ENCODE measurements around the gene APEX2. TPM values are rescaled to one million over a fixed set of nuclear protein-coding genes. Genes with fewer than 3 reads are reported as not detected.
"Not testable (repeated sequence)": the region's sequence is repeated elsewhere in the genome, so short reads cannot be mapped to it uniquely, and the experiment has no call there.

The APEX2 gene
- polyA plus RNA-seq, 2 of the 4 experiments (the other 2 are of a cell fraction) = 29.1 to 37.3 TPM

- FAIRE-seq = no peak
- no peak for TF ChIP-seq RARB (CRISPR knock-in tag; IDR thresholded peaks at IDR 0.05)
- TF ChIP-seq JUNB (IDR thresholded peaks at IDR 0.05) = no peak
- TF ChIP-seq KDM5A (IDR thresholded peaks at IDR 0.05) = no peak
- TF ChIP-seq BCL3 (IDR thresholded peaks at IDR 0.05) = no peak
- no peak for TF ChIP-seq EHMT2 (IDR thresholded peaks at IDR 0.05; ENCODE audit: low read depth)
- TF ChIP-seq RFX5 (IDR thresholded peaks at IDR 0.05) = no peak
- no peak for TF ChIP-seq POLR2AphosphoS2 (conservative IDR thresholded peaks at IDR 0.05; ENCODE audit: low read length)
- TF ChIP-seq ZSCAN20 (CRISPR knock-in tag; IDR thresholded peaks at IDR 0.05) = no peak
- TF ChIP-seq KDM1A (IDR thresholded peaks at IDR 0.05; ENCODE audit: low read depth) = no peak
- TF ChIP-seq CEBPB (IDR thresholded peaks at IDR 0.05) = no peak
- no peak for TF ChIP-seq MAZ (IDR thresholded peaks at IDR 0.05; ENCODE audit: borderline replicate concordance, low read depth, low read length)
- CTCF ChIA-PET = no interaction called here
- no peak for ATAC-seq
- Histone ChIP-seq H3K9me3 (no peaks in the 10 kb centered on the region), H3K4me1 (no peaks in the 10 kb centered on the region), H3K4me3 (no peak overlapping the region), H3K27ac (no peak overlapping the region), H3K4me2 (no peak overlapping the region)
- POLR2A ChIA-PET = no interaction called here
- DNase-seq (ENCODE audit: low read depth in 1 of 2, low spot score in 1 of 2) = no peak
These were observed 20.7 kb upstream of the APEX2 start for GRCh38 chrX:54979432-54979831.

DNA sequence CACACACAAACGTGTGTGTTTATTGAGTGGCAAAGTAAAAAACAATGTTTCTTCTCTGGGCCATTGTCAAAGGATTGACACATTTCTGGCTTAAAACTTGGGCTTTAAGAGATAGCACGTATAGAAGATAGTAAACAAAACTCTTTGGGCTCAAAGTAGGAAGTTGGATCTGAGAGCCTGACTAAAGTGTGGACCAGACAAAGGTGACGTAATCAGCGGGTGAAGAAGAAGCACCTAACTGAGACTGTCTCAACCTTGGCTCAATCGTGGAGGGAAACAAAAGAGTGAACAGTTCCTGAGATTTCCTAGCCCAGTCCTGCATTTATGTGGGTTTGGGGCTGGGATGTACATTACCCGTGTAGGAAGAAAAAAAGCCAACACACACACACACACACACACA is 19.8 kb upstream of the APEX2 start:
- TF ChIP-seq CBX8 (IDR thresholded peaks at IDR 0.05) (no peak), HOXB13 (CRISPR knock-in tag; IDR thresholded peaks at IDR 0.05; ENCODE audit: low read depth) (no peak), ZC3H11A (IDR thresholded peaks at IDR 0.05) (no peak), BCL3 (IDR thresholded peaks at IDR 0.05) (no peak), TFCP2L1 (CRISPR knock-in tag; IDR thresholded peaks at IDR 0.05) (no peak), RNF2 (IDR thresholded peaks at IDR 0.05; ENCODE audit: borderline replicate concordance, low read depth) (no peak), GATA3 (IDR thresholded peaks at IDR 0.05; ENCODE audit: borderline replicate concordance) (no peak), ESRRA (IDR thresholded peaks at IDR 0.05; ENCODE audit: borderline replicate concordance, low read length) (no peak), RAD21 (conservative IDR thresholded peaks at IDR 0.05 in 1 of 2, IDR thresholded peaks at IDR 0.05 in 1 of 2) (no peak), POLR2AphosphoS2 (conservative IDR thresholded peaks at IDR 0.05; ENCODE audit: low read length) (no peak), TP53 (CRISPR knock-in tag; IDR thresholded peaks at IDR 0.05) (no peak), HOXB5 (CRISPR knock-in tag; IDR thresholded peaks at IDR 0.05) (no peak), JUN (IDR thresholded peaks at IDR 0.05) (no peak), KDM5A (IDR thresholded peaks at IDR 0.05) (no peak)
- TF ChIP-seq, protein P1, sequence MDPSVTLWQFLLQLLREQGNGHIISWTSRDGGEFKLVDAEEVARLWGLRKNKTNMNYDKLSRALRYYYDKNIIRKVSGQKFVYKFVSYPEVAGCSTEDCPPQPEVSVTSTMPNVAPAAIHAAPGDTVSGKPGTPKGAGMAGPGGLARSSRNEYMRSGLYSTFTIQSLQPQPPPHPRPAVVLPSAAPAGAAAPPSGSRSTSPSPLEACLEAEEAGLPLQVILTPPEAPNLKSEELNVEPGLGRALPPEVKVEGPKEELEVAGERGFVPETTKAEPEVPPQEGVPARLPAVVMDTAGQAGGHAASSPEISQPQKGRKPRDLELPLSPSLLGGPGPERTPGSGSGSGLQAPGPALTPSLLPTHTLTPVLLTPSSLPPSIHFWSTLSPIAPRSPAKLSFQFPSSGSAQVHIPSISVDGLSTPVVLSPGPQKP (IDR thresholded peaks at IDR 0.05; ENCODE audit: low read depth, low read length) = no peak
- TF ChIP-seq, protein P2, sequence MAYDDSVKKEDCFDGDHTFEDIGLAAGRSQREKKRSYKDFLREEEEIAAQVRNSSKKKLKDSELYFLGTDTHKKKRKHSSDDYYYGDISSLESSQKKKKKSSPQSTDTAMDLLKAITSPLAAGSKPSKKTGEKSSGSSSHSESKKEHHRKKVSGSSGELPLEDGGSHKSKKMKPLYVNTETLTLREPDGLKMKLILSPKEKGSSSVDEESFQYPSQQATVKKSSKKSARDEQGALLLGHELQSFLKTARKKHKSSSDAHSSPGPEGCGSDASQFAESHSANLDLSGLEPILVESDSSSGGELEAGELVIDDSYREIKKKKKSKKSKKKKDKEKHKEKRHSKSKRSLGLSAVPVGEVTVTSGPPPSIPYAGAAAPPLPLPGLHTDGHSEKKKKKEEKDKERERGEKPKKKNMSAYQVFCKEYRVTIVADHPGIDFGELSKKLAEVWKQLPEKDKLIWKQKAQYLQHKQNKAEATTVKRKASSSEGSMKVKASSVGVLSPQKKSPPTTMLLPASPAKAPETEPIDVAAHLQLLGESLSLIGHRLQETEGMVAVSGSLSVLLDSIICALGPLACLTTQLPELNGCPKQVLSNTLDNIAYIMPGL (CRISPR knock-in tag; IDR thresholded peaks at IDR 0.05; ENCODE audit: borderline replicate concordance) = no peak
- CTCF ChIA-PET = no interaction called here
- H3K9me3 ChIP-seq = no peaks in the 10 kb centered on the region
- H3K4me2 ChIP-seq = no peak overlapping the region
- FAIRE-seq (peak; percentile 85), DNase-seq (ENCODE audit: low read depth in 1 of 2, low spot score in 1 of 2) (no peak), ATAC-seq (no peak)
- WGBS (ENCODE audit: missing lambda C conversion rate) = 20% methylated on average over 6 of the region's 6 CpGs
- POLR2A ChIA-PET = no interaction called here
- no peak overlapping the region for H3K27ac ChIP-seq
- H3K4me3 ChIP-seq = no peak overlapping the region
- no peaks in the 10 kb centered on the region for H3K4me1 ChIP-seq

- H3K9me3 ChIP-seq, CTCF ChIA-PET, FAIRE-seq: not testable (repeated sequence)
These were observed 16.9 kb upstream of the APEX2 start for GRCh38 chrX:54983306-54983705.

More at GRCh38 chrX:54983306-54983705, 16.9 kb upstream of the APEX2 start:
- H3K4me3 ChIP-seq; H3K4me1 ChIP-seq; H3K4me2 ChIP-seq; DNase-seq (ENCODE audit: low read depth in 1 of 2, low spot score in 1 of 2); POLR2A ChIA-PET; ATAC-seq; H3K27ac ChIP-seq: not testable (repeated sequence)
- WGBS (ENCODE audit: missing lambda C conversion rate) = 0% methylated on average over 2 of the region's 2 CpGs
